Stimulated activated CD8-positive, alpha-beta memory T cell treated with anti-CD3 and anti-CD28 coated beads, Interleukin-15, amount 100 ng/mL, for 24 hours (primary cell): Measurements from ENCODE around the gene BTRC.

Experiments
- DNase-seq: peaks from one replicate; pipeline ENCODE4 v3.0.0-alpha.2; 2020; ENCODE audit warnings: low read depth

The BTRC gene

GRCh38 chr10:101485207-101485606 is 131.2 kb downstream of the BTRC start:
- no peak for DNase-seq

GRCh38 chr10:101485681-101486554 is 132.0 kb downstream of the BTRC start:
- DNase-seq, result no peak

GRCh38 chr10:101487399-101487798 is 133.4 kb downstream of the BTRC start:
- DNase-seq, result no peak

GRCh38 chr10:101489355-101489754 is 135.4 kb downstream of the BTRC start:
- DNase-seq, result no peak

GRCh38 chr10:101490026-101490425 is 136.1 kb downstream of the BTRC start:
- DNase-seq, result no peak

- DNase-seq, result no peak
Observed at GRCh38 chr10:101492205-101492604, 138.2 kb downstream of the BTRC start.

- DNase-seq, result no peak
Observed at GRCh38 chr10:101492814-101493213, 138.8 kb downstream of the BTRC start.

- DNase-seq, result no peak
Observed at GRCh38 chr10:101493249-101493648, 139.3 kb downstream of the BTRC start.

- no peak for DNase-seq
Observed at GRCh38 chr10:101493782-101494281, 139.9 kb downstream of the BTRC start.

GRCh38 chr10:101494650-101495049 is 140.7 kb downstream of the BTRC start:
- no peak for DNase-seq

- no peak for DNase-seq
Observed at GRCh38 chr10:101495324-101495925, 141.5 kb downstream of the BTRC start.

- no peak for DNase-seq
Observed at GRCh38 chr10:101504438-101504837, 150.5 kb downstream of the BTRC start.

- no peak for DNase-seq
Observed at GRCh38 chr10:101506829-101507661, 153.1 kb downstream of the BTRC start.

GRCh38 chr10:101507828-101508227 is 153.9 kb downstream of the BTRC start:
- no peak for DNase-seq

GRCh38 chr10:101511938-101512337 is 158.0 kb downstream of the BTRC start:
- no peak for DNase-seq

GRCh38 chr10:101512738-101513137 is 158.8 kb downstream of the BTRC start:
- no peak for DNase-seq

GRCh38 chr10:101513733-101514132 is 159.8 kb downstream of the BTRC start:
- no peak for DNase-seq

GRCh38 chr10:101525848-101526247 is 171.9 kb downstream of the BTRC start:
- DNase-seq, result no peak

- DNase-seq, result no peak
Observed at GRCh38 chr10:101529207-101529606, 175.2 kb downstream of the BTRC start.

- DNase-seq, result no peak
Observed at GRCh38 chr10:101529725-101530553, 176.0 kb downstream of the BTRC start.

- no peak for DNase-seq
Observed at GRCh38 chr10:101535949-101536348, 182.0 kb downstream of the BTRC start.

- no peak for DNase-seq
Observed at GRCh38 chr10:101536800-101537199, 182.8 kb downstream of the BTRC start.
